Ammon's horn (tissue), 1 donor: Measurements from ENCODE around the gene WFS1.

Source experiments
- DNase-seq: peaks from one replicate; pipeline ENCODE4 v3.0.0-alpha.2; 2016; ENCODE audit warnings: low spot score

Gene WFS1

GRCh38 chr4:6280365-6280996 lies 10.8 kb downstream of the WFS1 start:
- no peak for DNase-seq

GRCh38 chr4:6281436-6282313 lies 12.0 kb downstream of the WFS1 start:
- peak; percentile 73 for DNase-seq

GRCh38 chr4:6282314-6282771 lies 12.7 kb downstream of the WFS1 start:
- no peak for DNase-seq

- DNase-seq, result no peak
Measured at GRCh38 chr4:6283282-6283681, 13.6 kb downstream of the WFS1 start.

- no peak for DNase-seq
Measured at GRCh38 chr4:6287017-6287788, 17.6 kb downstream of the WFS1 start.

- DNase-seq, result no peak
Measured at GRCh38 chr4:6288342-6288741, 18.7 kb downstream of the WFS1 start.

- no peak for DNase-seq
Measured at GRCh38 chr4:6288871-6289270, 19.2 kb downstream of the WFS1 start.

GRCh38 chr4:6290256-6290655 lies 20.6 kb downstream of the WFS1 start:
- DNase-seq, result no peak

GRCh38 chr4:6290769-6291547 lies 21.3 kb downstream of the WFS1 start:
- DNase-seq, result no peak

GRCh38 chr4:6291784-6292297 lies 22.2 kb downstream of the WFS1 start:
- DNase-seq, result no peak

GRCh38 chr4:6292376-6293096 lies 22.9 kb downstream of the WFS1 start:
- DNase-seq, result no peak

GRCh38 chr4:6293097-6293445 lies 23.4 kb downstream of the WFS1 start:
- no peak for DNase-seq

- no peak for DNase-seq
Measured at GRCh38 chr4:6293661-6294060, 24.0 kb downstream of the WFS1 start.

- no peak for DNase-seq
Measured at GRCh38 chr4:6294705-6295421, 25.2 kb downstream of the WFS1 start.

- no peak for DNase-seq
Measured at GRCh38 chr4:6295495-6295894, 25.8 kb downstream of the WFS1 start.

- no peak for DNase-seq
Measured at GRCh38 chr4:6296026-6296425, 26.4 kb downstream of the WFS1 start.

GRCh38 chr4:6297266-6297815 lies 27.7 kb downstream of the WFS1 start:
- DNase-seq, result no peak

- DNase-seq, result no peak
Measured at GRCh38 chr4:6298035-6298434, 28.4 kb downstream of the WFS1 start.

- peak; percentile 22 for DNase-seq
Measured at GRCh38 chr4:6298852-6299251, 29.2 kb downstream of the WFS1 start.

- no peak for DNase-seq
Measured at GRCh38 chr4:6299875-6300274, 30.2 kb downstream of the WFS1 start.
